Testis (tissue), 3 donors: Measurements from ENCODE around the gene MCAT. TPM values are rescaled to one million over a fixed set of nuclear protein-coding genes. Genes with fewer than 3 reads are reported as not detected.

Experiments
- DNase-seq: peaks from one replicate; pipeline ENCODE4 v3.0.0-alpha.2; 2019
- H3K27ac ChIP-seq, 2 donors: fragments of 200-600 bp; sonication (generic); one replicate each; pipeline ENCODE4 v1.5.1; 2019
- H3K27me3 ChIP-seq: fragments of 200-600 bp; sonication (generic); one replicate; pipeline ENCODE4 v1.5.1; 2019
- H3K36me3 ChIP-seq: fragments of 200-600 bp; sonication (generic); one replicate; pipeline ENCODE4 v1.5.1; 2017; ENCODE audit warnings: low read depth; ENCODE audit errors: missing control alignments
- H3K4me1 ChIP-seq: fragments of 200-600 bp; sonication (generic); one replicate; pipeline ENCODE4 v1.5.1; 2019
- H3K4me3 ChIP-seq, 2 donors: fragments of 200-600 bp; sonication (generic); one replicate each; pipeline ENCODE4 v1.5.1; 2017 to 2019
- H3K9me3 ChIP-seq: fragments of 200-600 bp; sonication (generic); one replicate; pipeline ENCODE4 v1.5.1; 2017
- CTCF ChIP-seq, 3 experiments: fragments of 450-650 bp in 2 of 3; fragments of 200-600 bp in 1 of 3; sonication (generic) in 1 of 3; IDR thresholded peaks; one replicate each; pipeline ENCODE4 v1.5.1; 2016 to 2019; ENCODE audit warnings: antibody characterized with exemption in 3 of 3, mild to moderate bottlenecking in 2 of 3, moderate library complexity in 1 of 3
- POLR2A ChIP-seq: fragments of 450-650 bp; IDR thresholded peaks from one replicate; pipeline ENCODE4 v1.6.1; 2017; ENCODE audit warnings: antibody characterized with exemption, mild to moderate bottlenecking, moderate library complexity
- WGBS, 2 donors: methylation state at CpG; one replicate each; pipeline ENCODE4 v1.1.5; 2018; 5-methylcytosine and 5-hydroxymethylcytosine counted together
- intact Hi-C: fragments of 100-400 bp; cut with DNase I; formaldehyde crosslinking; loops from one replicate; pipeline ENCODE4 v1.15.1; 2023; ENCODE audit warnings: low total_unique reads
- polyA plus RNA-seq: library from polyadenylated mRNA; stranded (reverse); fragments of 350-450 nt; fragmentation: Illumina TruSeq; extraction: RNeasy Lipid Tissue Mini Kit (QIAGEN cat#74804); gene quantifications from one replicate; pipeline ENCODE4 v1.2.3, GENCODE V29; 2014; ENCODE audit warnings: low read depth, low replicate concordance; ENCODE audit not compliant: insufficient read depth
- total RNA-seq, 2 donors: library from RNA; depleted of rRNA; stranded (reverse); fragments of >200 nt; gene quantifications; one replicate each; pipeline ENCODE4 v1.2.3, GENCODE V29; 2016

MCAT gene
- total and polyA plus RNA-seq, 3 donors from 2014 or later, result 25.4 to 46.5 (median 43.1) TPM

GRCh38 chr22:43160497-43161126 lies 17.4 kb upstream of the MCAT start:
- WGBS, 2 donors, result 93 to 99% methylated on average over 2 to 8 of the region's 8 CpGs
- Histone ChIP-seq H3K36me3 (no peaks in the 10 kb centered on the region), H3K4me3 (no peak overlapping the region), H3K27me3 (no peaks in the 10 kb centered on the region), H3K9me3 (no peaks in the 10 kb centered on the region), H3K4me1 (peaks cover 12% of the 10 kb centered on the region), H3K27ac (no peak overlapping the region)
- intact Hi-C loops, result no loop called here
- TF ChIP-seq CTCF (IDR thresholded peaks at IDR 0.05) (no peak), POLR2A (no peak)
- DNase-seq, result no peak

DNA sequence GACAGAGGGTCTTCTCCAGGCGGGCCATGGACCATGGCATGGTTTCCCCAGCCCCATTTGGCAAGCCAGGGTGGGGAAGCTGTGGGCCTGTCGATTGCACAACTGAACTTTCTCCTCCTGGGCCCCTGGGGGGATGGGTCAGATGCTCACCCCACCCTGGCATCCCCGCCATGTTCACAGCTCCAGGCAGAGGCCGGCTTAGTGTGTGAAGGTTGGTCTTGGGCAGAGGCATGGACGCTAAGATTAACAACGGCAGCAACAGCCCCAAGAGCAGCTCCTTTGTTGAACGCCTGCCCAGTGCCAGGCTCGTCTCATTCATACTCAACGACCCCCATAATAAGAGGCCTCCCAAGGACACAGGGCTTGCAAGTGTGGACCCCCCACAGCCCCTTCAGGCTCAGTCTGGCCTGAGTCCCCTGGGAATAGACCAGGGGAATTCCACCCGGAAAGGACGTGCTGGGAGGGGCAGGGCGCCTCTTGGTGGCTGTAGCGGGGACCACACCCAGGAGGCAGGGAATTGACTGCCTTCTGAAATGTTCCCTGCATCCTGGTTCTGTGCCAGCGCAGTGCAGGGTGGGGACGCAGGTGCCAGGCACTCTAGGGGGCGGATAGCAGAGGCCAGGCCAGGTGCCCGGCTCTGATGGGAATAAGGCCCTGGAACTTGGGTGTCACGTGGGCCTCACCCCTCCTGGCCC lies 16.4 kb upstream of the MCAT start:
- TF ChIP-seq CTCF (IDR thresholded peaks at IDR 0.05), result no peak
- TF ChIP-seq POLR2A, result no peak
- peaks cover 12% of the 10 kb centered on the region for H3K4me1 ChIP-seq
- H3K9me3 ChIP-seq, result no peaks in the 10 kb centered on the region
- no peak overlapping the region for H3K4me3 ChIP-seq
- no peak for DNase-seq
- intact Hi-C loops, result no loop called here
- no peaks in the 10 kb centered on the region for H3K27me3 ChIP-seq
- 76 to 80% methylated on average over 1 to 18 of the region's 18 CpGs for WGBS, 2 donors
- no peak overlapping the region for H3K27ac ChIP-seq
- H3K36me3 ChIP-seq, result no peaks in the 10 kb centered on the region

GRCh38 chr22:43158778-43159483 lies 15.7 kb upstream of the MCAT start:
- Histone ChIP-seq H3K36me3 (no peaks in the 10 kb centered on the region), H3K27ac (no peak overlapping the region), H3K27me3 (no peaks in the 10 kb centered on the region), H3K9me3 (no peaks in the 10 kb centered on the region), H3K4me3 (no peak overlapping the region), H3K4me1 (peaks cover 7% of the 10 kb centered on the region)
- intact Hi-C loops, result no loop called here
- 88 to 94% methylated on average over 10 to 24 of the region's 24 CpGs for WGBS, 2 donors
- DNase-seq, result no peak
- TF ChIP-seq CTCF (IDR thresholded peaks at IDR 0.05), result no peak

DNA sequence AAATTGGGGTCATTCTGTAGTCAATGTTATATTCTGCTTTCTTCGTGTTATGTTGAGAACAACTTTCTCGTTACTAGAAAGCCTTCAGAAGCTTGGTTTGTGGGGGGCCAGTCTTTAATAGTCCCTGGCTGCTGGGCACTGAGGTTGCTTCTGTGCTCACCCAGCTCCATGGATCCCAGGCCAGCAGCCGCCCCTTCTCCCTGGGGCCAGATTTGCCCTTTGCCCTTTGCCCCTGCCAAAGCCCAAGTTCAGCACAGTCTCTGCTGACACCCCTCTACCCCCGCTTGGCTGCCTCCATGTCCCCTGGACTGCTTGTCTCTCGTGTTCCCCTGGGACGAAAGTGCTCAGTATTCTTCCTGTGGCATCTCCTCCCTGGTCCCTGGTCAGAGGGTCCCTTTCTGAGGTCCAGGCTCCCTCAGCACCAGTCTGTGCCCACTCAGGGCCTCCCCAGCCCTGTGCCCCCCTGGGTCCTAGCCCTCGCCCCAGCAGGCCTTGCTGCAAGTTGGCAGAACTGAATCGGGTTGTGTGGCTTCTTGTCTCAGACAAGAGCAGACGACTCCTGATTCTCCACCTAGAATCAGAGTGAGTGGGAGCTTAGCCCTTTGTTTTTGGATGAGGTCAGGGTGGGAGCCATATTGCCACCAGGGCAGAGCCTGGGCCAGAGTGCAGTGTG lies 14.8 kb upstream of the MCAT start:
- intact Hi-C loops, result no loop called here
- TF ChIP-seq CTCF (IDR thresholded peaks at IDR 0.05), result no peak
- no peak for TF ChIP-seq POLR2A
- DNase-seq, result no peak
- no peaks in the 10 kb centered on the region for H3K4me1 ChIP-seq
- H3K4me3 ChIP-seq, result no peak overlapping the region
- no peak overlapping the region for H3K27ac ChIP-seq
- no peaks in the 10 kb centered on the region for H3K27me3 ChIP-seq
- H3K36me3 ChIP-seq, result no peaks in the 10 kb centered on the region
- no peaks in the 10 kb centered on the region for H3K9me3 ChIP-seq
- 78 to 83% methylated on average over 6 to 9 of the region's 9 CpGs for WGBS, 2 donors
